DND-41 (cell line): ENCODE data around the gene MAMSTR.

ENCODE experiments used
- ATAC-seq: fragments of 200-7000 bp; cut with Tn5 transposase; 3 replicates; pipeline ENCODE4 v1.9.1; 2021; ENCODE audit warnings: low read depth; ENCODE audit not compliant: insufficient read depth
- DNase-seq: peaks from one replicate; pipeline ENCODE4 v3.0.0-alpha.2; 2020
- H2AFZ ChIP-seq: 2 replicates; pipeline ENCODE4 v1.6.0; 2012; ENCODE audit warnings: low read depth, low read length
- H3K27ac ChIP-seq: 2 replicates; pipeline ENCODE4 v1.5.1; 2012; ENCODE audit warnings: low read length, inconsistent platforms
- H3K27me3 ChIP-seq: fragments of 200-600 bp; sonication (generic); 2 replicates; pipeline ENCODE4 v1.6.0; 2012; ENCODE audit warnings: low read length, mild to moderate bottlenecking, inconsistent platforms; ENCODE audit not compliant: insufficient read depth, poor library complexity
- H3K36me3 ChIP-seq: 2 replicates; pipeline ENCODE4 v1.5.1; 2012; ENCODE audit warnings: low read length, inconsistent platforms; ENCODE audit not compliant: insufficient read depth
- H3K4me1 ChIP-seq: 2 replicates; pipeline ENCODE4 v1.5.1; 2012; ENCODE audit warnings: mild to moderate bottlenecking, low read length; ENCODE audit not compliant: insufficient read depth
- H3K4me2 ChIP-seq: 2 replicates; pipeline ENCODE4 v1.6.0; 2012; ENCODE audit warnings: mild to moderate bottlenecking, moderate library complexity, low read length, inconsistent platforms; ENCODE audit not compliant: insufficient read depth
- H3K4me3 ChIP-seq, 2 experiments: fragments of 200-600 bp in 1 of 2; shearing (Covaris generic) in 1 of 2; 2 replicates each; pipeline ENCODE4 v1.5.1; 2012 to 2016; ENCODE audit warnings: inconsistent platforms in 2 of 2, low read length in 2 of 2, mild to moderate bottlenecking in 2 of 2, low read depth in 1 of 2, moderate library complexity in 1 of 2
- H3K79me2 ChIP-seq: 2 replicates; pipeline ENCODE4 v1.6.0; 2012; ENCODE audit warnings: low read length, inconsistent platforms; ENCODE audit not compliant: insufficient read depth
- H3K9ac ChIP-seq: 2 replicates; pipeline ENCODE4 v1.6.0; 2012; ENCODE audit warnings: low read depth, mild to moderate bottlenecking, inconsistent platforms, low read length, moderate library complexity
- H3K9me3 ChIP-seq: 2 replicates; pipeline ENCODE4 v1.5.1; 2012; ENCODE audit warnings: low read length, moderate library complexity, mild to moderate bottlenecking, inconsistent platforms; ENCODE audit not compliant: insufficient read depth, severe bottlenecking
- H4K20me1 ChIP-seq: 2 replicates; pipeline ENCODE4 v1.6.0; 2012; ENCODE audit warnings: low read length; ENCODE audit not compliant: insufficient read depth
- CTCF ChIP-seq: IDR thresholded peaks from 2 replicates; pipeline ENCODE4 v1.5.1; 2012; ENCODE audit warnings: borderline replicate concordance, low read length, moderate library complexity, mild to moderate bottlenecking; ENCODE audit not compliant: poor library complexity, severe bottlenecking; ENCODE audit errors: extremely low read depth
- EZH2 ChIP-seq: IDR thresholded peaks from 3 replicates; pipeline ENCODE4 v1.6.1; 2012; ENCODE audit warnings: borderline replicate concordance, low read depth, mild to moderate bottlenecking, moderate library complexity, low read length, inconsistent platforms; ENCODE audit not compliant: severe bottlenecking

The MAMSTR gene

GRCh38 chr19:48674921-48675824, 44.4 kb downstream of the MAMSTR start:
- no peaks in the 10 kb centered on the region for H3K36me3 ChIP-seq
- peak overlapping the region; percentile 45; the same call in 1 of the 2 replicates for H3K27ac ChIP-seq
- H3K4me1 ChIP-seq: peaks cover 10% of the 10 kb centered on the region
- H3K9me3 ChIP-seq: no peaks in the 10 kb centered on the region
- TF ChIP-seq CTCF: peak; percentile 91
- TF ChIP-seq EZH2: no peak
- H3K4me2 ChIP-seq: peak overlapping the region; percentile 27; the same call in 1 of the 2 replicates
- H2AFZ ChIP-seq: peak overlapping the region; percentile 72
- peak; percentile 97 for ATAC-seq
- no peaks in the 10 kb centered on the region for H3K27me3 ChIP-seq
- no peak overlapping the region for H3K4me3 ChIP-seq
- DNase-seq: peak; percentile 85
- H3K9ac ChIP-seq: peak overlapping the region; percentile 42
- H3K79me2 ChIP-seq: no peaks in the 10 kb centered on the region
- H4K20me1 ChIP-seq: no peaks in the 10 kb centered on the region

DNA sequence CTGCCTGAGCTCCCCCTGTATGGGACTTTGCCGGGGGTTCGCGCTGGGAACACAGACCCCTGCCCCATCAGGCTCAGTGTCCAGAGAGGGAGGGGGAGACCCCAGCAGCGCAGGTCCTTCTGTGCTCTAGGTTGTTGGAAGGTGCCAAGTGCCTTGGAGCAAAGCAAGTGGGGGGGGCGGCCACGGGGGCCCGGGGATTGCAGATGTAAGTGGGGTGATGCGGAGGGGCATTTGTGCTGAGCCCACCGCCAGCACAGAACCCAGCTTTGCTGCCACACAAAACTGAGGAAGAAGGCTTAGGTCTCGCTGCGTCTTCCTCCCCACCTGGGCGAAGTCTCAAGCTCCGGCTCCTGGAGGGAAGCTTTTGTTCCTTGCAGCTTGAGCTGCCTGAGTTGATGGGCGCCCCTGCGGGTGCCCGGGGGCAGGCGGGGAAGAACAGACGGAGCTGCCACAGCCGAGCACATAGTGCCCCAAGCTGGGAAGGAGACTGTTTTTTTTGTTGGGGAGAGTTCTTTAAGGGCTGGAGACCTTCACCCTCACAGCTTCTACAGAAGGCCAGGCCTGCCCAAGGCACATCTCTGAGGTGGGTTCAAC, 45.2 kb downstream of the MAMSTR start:
- H3K27ac ChIP-seq: no peak overlapping the region; the same call in 1 of the 2 replicates
- peaks cover 10% of the 10 kb centered on the region for H3K4me1 ChIP-seq
- no peak overlapping the region for H3K4me3 ChIP-seq
- TF ChIP-seq EZH2 (no peak), CTCF (no peak)
- no peaks in the 10 kb centered on the region for H3K9me3 ChIP-seq
- no peak overlapping the region for H2AFZ ChIP-seq
- H3K4me2 ChIP-seq: no peak overlapping the region
- no peak for DNase-seq
- H4K20me1 ChIP-seq: no peaks in the 10 kb centered on the region
- no peak for ATAC-seq
- no peak overlapping the region; the same call in 1 of the 2 replicates for H3K9ac ChIP-seq
- H3K36me3 ChIP-seq: no peaks in the 10 kb centered on the region
- no peaks in the 10 kb centered on the region for H3K27me3 ChIP-seq
- H3K79me2 ChIP-seq: no peaks in the 10 kb centered on the region

- no peak for ATAC-seq
- Histone ChIP-seq H3K27me3 (no peaks in the 10 kb centered on the region), H3K36me3 (no peaks in the 10 kb centered on the region), H3K4me2 (no peak overlapping the region), H3K9ac (no peak overlapping the region), H3K27ac (no peak overlapping the region), H3K79me2 (no peaks in the 10 kb centered on the region), H3K4me1 (peaks cover 10% of the 10 kb centered on the region), H2AFZ (no peak overlapping the region), H3K9me3 (no peaks in the 10 kb centered on the region), H3K4me3 (no peak overlapping the region), H4K20me1 (no peaks in the 10 kb centered on the region)
- TF ChIP-seq EZH2: no peak
- no peak for TF ChIP-seq CTCF
- DNase-seq: no peak
These were observed 46.0 kb downstream of the MAMSTR start for GRCh38 chr19:48673436-48674100.
